ENCODE data around the gene LMBRD1. TPM values are rescaled to one million over a fixed set of nuclear protein-coding genes. Genes with fewer than 3 reads are reported as not detected.

Gene LMBRD1
- total RNA-seq, 4 donors from 2014 or later, result 65.7 to 110 (median 77.3) TPM

DNA sequence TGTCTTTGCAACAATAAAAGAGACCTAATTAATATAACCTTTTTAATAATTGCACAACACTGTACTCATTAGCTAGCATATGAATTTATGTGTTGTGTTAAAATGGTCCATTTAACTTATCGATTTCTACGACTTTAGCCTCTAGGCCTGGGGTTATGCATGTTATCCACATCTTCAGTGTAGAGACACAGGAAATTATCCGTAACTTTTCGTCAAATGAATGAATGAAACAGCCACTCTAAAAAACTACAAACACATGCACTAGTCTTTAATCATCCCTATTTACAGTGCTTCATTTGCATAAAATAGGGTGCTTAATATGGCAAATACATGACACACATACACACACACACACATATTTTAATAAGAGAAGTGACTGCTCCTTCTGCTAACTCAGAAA, 22.3 kb upstream of the LMBRD1 start:
- no peak for TF ChIP-seq EP300 (IDR thresholded peaks at IDR 0.05)
- TF ChIP-seq, protein P1, sequence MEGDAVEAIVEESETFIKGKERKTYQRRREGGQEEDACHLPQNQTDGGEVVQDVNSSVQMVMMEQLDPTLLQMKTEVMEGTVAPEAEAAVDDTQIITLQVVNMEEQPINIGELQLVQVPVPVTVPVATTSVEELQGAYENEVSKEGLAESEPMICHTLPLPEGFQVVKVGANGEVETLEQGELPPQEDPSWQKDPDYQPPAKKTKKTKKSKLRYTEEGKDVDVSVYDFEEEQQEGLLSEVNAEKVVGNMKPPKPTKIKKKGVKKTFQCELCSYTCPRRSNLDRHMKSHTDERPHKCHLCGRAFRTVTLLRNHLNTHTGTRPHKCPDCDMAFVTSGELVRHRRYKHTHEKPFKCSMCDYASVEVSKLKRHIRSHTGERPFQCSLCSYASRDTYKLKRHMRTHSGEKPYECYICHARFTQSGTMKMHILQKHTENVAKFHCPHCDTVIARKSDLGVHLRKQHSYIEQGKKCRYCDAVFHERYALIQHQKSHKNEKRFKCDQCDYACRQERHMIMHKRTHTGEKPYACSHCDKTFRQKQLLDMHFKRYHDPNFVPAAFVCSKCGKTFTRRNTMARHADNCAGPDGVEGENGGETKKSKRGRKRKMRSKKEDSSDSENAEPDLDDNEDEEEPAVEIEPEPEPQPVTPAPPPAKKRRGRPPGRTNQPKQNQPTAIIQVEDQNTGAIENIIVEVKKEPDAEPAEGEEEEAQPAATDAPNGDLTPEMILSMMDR (IDR thresholded peaks at IDR 0.05), result no peak
- no peak for TF ChIP-seq POLR2A (IDR thresholded peaks at IDR 0.05)
- no peak overlapping the region for H3K4me3 ChIP-seq
- no peak overlapping the region for H3K27ac ChIP-seq
- no peak for DNase-seq (ENCODE audit: low spot score in 2 of 2)
- no peaks in the 10 kb centered on the region for H3K27me3 ChIP-seq
- WGBS, 2 donors, result 91 to 94% methylated on average over 4 of the region's 4 CpGs
- no peaks in the 10 kb centered on the region for H3K9me3 ChIP-seq
- no peaks in the 10 kb centered on the region for H3K36me3 ChIP-seq
- peaks cover 0 to 2% (median 0%) of the 10 kb centered on the region in 4 donors for H3K4me1 ChIP-seq

DNA sequence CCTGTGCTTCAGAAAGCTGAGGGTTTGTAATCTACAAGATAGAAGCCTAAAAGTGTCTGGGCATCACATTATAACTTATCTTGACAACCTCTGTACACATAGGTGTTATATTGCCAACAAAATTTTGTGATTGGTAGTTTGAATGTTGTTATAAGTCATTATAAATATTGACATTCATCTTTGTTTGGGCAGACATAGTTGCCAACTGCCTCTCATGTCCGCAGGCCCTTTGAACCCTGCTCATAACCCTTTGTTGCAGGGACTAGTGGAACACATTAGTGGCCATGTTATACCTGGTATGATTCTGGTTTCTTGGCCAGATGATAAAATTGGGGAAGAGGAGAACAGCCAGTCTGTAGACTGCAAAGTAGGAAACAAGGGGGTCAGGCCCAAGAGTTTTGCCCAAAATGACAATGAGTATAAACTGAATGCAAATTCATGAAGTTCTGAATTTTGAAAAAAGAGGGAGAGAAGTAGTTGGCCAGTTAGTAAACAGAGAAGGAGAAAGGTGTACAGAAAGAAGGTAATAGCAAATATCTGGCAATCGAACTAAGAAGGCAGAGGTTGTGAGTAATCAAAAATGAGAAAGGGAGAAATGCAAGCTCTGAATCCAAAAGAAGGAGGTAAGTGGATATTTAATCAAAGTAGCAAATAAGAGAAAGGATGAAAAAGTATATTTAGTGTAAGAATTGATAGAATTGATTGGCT, 21.6 kb upstream of the LMBRD1 start:
- TF ChIP-seq, protein P1 (IDR thresholded peaks at IDR 0.05), result no peak
- no peak for TF ChIP-seq POLR2A (IDR thresholded peaks at IDR 0.05)
- no peak for TF ChIP-seq EP300 (IDR thresholded peaks at IDR 0.05)
- no peak overlapping the region for H3K4me3 ChIP-seq
- no peak overlapping the region for H3K27ac ChIP-seq
- peaks cover 0 to 10% (median 2%) of the 10 kb centered on the region in 4 donors for H3K4me1 ChIP-seq
- no peaks in the 10 kb centered on the region for H3K36me3 ChIP-seq
- WGBS, 2 donors, result 92 to 94% methylated on average over 2 of the region's 2 CpGs
- H3K27me3 ChIP-seq, result no peaks in the 10 kb centered on the region
- no peaks in the 10 kb centered on the region for H3K9me3 ChIP-seq
- DNase-seq (ENCODE audit: low spot score in 2 of 2), result no peak

DNA sequence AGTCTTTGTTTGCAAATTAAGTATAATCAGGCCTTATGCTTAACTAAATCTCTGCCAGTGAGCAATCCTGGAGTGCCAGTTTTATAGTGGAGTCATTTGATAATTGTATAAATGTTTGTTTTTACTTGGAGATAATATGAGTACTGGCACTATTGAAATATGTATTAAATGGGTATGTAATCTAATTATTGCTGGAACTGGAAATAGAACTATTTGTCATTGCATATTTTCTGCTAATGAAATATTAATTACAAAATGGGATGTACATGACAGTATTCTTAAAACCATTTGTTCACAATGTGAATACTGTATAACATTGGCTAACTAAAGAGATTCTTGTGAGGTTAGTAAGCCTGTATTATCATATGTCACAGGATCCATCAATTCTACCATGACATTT, 20.5 kb upstream of the LMBRD1 start:
- TF ChIP-seq, protein P1 (IDR thresholded peaks at IDR 0.05), result no peak
- TF ChIP-seq POLR2A (IDR thresholded peaks at IDR 0.05) (no peak), EP300 (IDR thresholded peaks at IDR 0.05) (no peak)

DNA sequence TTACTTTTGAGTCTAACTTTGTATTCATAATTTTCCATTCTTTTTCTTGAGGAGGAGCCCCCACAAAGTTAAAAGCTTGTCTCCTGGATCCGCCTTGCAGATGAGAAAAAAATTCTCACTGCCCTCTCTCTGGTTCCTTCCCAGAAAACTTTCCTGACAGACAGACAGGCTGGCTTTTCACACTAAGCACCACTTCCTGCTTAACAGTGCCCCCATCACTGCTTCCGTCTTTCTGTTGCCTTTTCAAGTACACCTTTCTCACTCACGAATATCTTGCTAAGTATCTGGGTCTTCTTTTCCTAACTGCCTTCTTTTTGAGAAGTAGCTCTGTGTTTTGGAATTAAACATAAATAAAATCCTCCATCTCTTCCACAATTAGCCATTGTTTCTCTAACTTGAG, 19.8 kb upstream of the LMBRD1 start:
- Histone ChIP-seq H3K4me3 (no peak overlapping the region), H3K27ac (no peak overlapping the region), H3K9me3 (no peaks in the 10 kb centered on the region), H3K27me3 (no peaks in the 10 kb centered on the region), H3K4me1 (peaks cover 0 to 13% (median 2%) of the 10 kb centered on the region in 4 donors), H3K36me3 (no peaks in the 10 kb centered on the region)
- TF ChIP-seq, protein P1 (IDR thresholded peaks at IDR 0.05), result no peak
- no peak for TF ChIP-seq POLR2A (IDR thresholded peaks at IDR 0.05)
- TF ChIP-seq EP300 (IDR thresholded peaks at IDR 0.05), result no peak
- DNase-seq (ENCODE audit: low spot score in 2 of 2), result no peak
- 37 to 40% methylated on average over 3 of the region's 3 CpGs for WGBS, 2 donors

More for the DNA sequence above, 20.5 kb upstream of the LMBRD1 start:
- Histone ChIP-seq H3K4me3 (no peak overlapping the region), H3K36me3 (no peaks in the 10 kb centered on the region), H3K27ac (no peak overlapping the region), H3K4me1 (peaks cover 0 to 13% (median 2%) of the 10 kb centered on the region in 4 donors), H3K9me3 (no peaks in the 10 kb centered on the region), H3K27me3 (no peaks in the 10 kb centered on the region)
- no peak for DNase-seq (ENCODE audit: low spot score in 2 of 2)

DNA sequence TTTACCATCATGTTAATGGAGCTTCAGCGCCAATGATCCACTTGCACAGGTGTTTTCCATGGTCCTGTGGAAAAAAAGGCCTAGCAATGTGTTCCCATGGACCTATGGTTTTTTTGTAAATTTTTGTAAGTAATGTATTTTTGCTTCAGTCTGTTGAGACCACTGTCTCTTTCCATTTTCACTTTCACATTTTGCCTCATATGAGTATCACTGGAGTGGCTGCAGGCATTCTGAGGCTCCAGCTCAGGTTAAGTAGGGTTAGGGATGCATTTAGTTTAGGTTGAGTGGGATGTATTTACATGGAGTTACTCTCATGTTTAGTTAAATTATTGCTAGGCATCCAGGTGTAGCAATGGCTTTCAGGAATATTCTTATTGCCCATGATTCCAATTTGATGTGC, 19.2 kb upstream of the LMBRD1 start:
- no peaks in the 10 kb centered on the region for H3K36me3 ChIP-seq
- no peaks in the 10 kb centered on the region for H3K27me3 ChIP-seq
- no peaks in the 10 kb centered on the region for H3K9me3 ChIP-seq
- 97 to 100% methylated on average over 1 of the region's 1 CpG for WGBS, 2 donors
- no peak for DNase-seq (ENCODE audit: low spot score in 2 of 2)
- H3K4me1 ChIP-seq, result peaks cover 0 to 13% (median 2%) of the 10 kb centered on the region in 4 donors
- no peak overlapping the region for H3K4me3 ChIP-seq
- TF ChIP-seq, protein P1 (IDR thresholded peaks at IDR 0.05), result no peak
- TF ChIP-seq EP300 (IDR thresholded peaks at IDR 0.05), result no peak
- no peak for TF ChIP-seq POLR2A (IDR thresholded peaks at IDR 0.05)
- H3K27ac ChIP-seq, result peak overlapping the region in 1 of 4 donors; percentile 29

Measured in tibial nerve (tissue), 4 donors.